Measurements from ENCODE around the gene FANCC. TPM values are rescaled to one million over a fixed set of nuclear protein-coding genes. Genes with fewer than 3 reads are reported as not detected.

FANCC gene
- polyA plus RNA-seq, 1 of the 3 experiments (the other 2 are of a cell fraction): 3.5 TPM

DNA sequence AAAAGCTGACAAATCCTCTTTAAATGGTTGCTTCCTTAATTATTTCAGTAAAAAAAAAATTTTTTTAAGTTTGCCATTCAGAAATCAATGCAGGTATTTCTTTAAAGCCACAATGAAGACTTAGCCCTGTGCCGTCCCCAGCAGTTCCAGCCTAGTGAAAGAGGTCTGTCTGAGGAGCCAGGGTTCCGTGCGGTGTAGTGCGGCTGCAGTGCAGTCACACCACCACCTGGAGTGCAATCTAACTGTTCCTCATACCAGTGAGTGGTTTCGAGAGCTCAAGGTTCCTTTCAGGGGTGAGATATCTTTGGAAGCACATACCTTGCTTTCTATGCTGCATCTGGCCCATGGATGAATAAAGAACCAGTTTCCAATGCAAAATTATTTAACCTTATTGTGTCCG, 87.5 kb downstream of the FANCC start:
- H3K9me2 ChIP-seq: no peaks in the 10 kb centered on the region
- ChIA-PET POLR2A (no interaction called here), CTCF (interaction anchor here (1.4 kb wide), 1 partner anchor 11 kb away, joined by 3 read pairs; no protein-coding TSS in a partner anchor)
- H3K27ac ChIP-seq (ENCODE audit: low read depth in 2 of 2, low read length in 1 of 2): no peak overlapping the region
- peaks cover 0 to 10% of the 10 kb centered on the region in 2 experiments; a peak in 1 of 4 replicates for H3K4me1 ChIP-seq (ENCODE audit: control insufficient read depth in 1 of 2, insufficient read depth in 2 of 2, low read depth in 1 of 2, low read length in 1 of 2)
- no peaks in the 10 kb centered on the region for H4K20me1 ChIP-seq (ENCODE audit: insufficient read depth)
- H3K79me2 ChIP-seq (ENCODE audit: insufficient read depth): no peaks in the 10 kb centered on the region
- TF ChIP-seq GATA2 (CRISPR knock-in tag; IDR thresholded peaks at IDR 0.05) (no peak), JUND (IDR thresholded peaks at IDR 0.05) (no peak), SIN3A (IDR thresholded peaks at IDR 0.05; ENCODE audit: borderline replicate concordance, low read depth, low read length) (no peak), RAD21 (IDR thresholded peaks at IDR 0.05; ENCODE audit: low read length) (no peak), RFX5 (IDR thresholded peaks at IDR 0.05; ENCODE audit: low read length) (no peak)
- TF ChIP-seq, protein P1, sequence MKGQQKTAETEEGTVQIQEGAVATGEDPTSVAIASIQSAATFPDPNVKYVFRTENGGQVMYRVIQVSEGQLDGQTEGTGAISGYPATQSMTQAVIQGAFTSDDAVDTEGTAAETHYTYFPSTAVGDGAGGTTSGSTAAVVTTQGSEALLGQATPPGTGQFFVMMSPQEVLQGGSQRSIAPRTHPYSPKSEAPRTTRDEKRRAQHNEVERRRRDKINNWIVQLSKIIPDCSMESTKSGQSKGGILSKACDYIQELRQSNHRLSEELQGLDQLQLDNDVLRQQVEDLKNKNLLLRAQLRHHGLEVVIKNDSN (IDR thresholded peaks at IDR 0.05; ENCODE audit: borderline replicate concordance, low read depth): no peak
- no peak overlapping the region for H2AFZ ChIP-seq (ENCODE audit: low read depth)
- H3K36me3 ChIP-seq (replicated peaks in 1 of 2; ENCODE audit: control insufficient read depth in 1 of 2, insufficient read depth in 2 of 2, low read length in 1 of 2): no peaks in the 10 kb centered on the region
- H3F3A ChIP-seq (replicated peaks; ENCODE audit: insufficient read depth): no peaks in the 10 kb centered on the region
- no peak overlapping the region for H3K9ac ChIP-seq
- WGBS (ENCODE audit: low lambda C conversion rate): 98% methylated on average over 6 of the region's 6 CpGs
- no peaks in the 10 kb centered on the region for H3K9me3 ChIP-seq
- H3K27me3 ChIP-seq (ENCODE audit: insufficient read depth): no peaks in the 10 kb centered on the region
- no peak for DNase-seq
- no peak overlapping the region for H3K4me3 ChIP-seq (ENCODE audit: low read depth in 2 of 2, low read length in 1 of 2)
- no peak overlapping the region for H3K4me2 ChIP-seq

DNA sequence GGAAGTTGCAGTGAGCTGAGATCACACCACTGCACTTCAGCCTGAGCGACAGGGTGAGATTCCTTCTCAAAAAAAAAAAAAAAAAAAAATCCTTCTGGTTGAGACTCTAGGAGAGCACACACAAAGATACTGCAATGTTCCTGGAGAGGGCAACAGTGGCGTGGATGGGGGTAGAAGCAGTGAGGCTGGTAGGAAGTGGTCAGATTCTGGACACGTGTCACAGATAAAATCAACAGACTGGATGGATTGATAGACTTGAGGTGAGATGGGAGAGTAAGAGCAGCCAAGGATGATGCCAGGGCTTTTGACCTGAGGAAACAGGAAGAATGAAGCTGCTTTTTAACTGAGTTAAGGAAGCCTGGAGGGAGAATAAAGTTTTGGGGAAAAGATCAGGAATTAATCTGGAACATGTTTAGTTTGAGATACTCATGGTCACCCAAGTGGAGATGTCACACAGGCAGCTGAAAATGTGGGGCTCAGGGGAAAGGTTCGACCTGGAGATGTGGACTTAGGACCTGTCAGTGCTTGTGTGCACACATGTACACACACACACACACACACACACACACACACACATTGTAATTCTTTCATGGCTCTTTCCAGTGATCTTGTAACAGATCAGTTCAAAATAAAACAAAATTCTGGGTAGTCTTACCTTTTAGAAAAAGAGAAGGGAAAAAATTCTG, 88.1 kb downstream of the FANCC start:
- no peaks in the 10 kb centered on the region for H3K27me3 ChIP-seq (ENCODE audit: insufficient read depth)
- H3K9ac ChIP-seq: no peak overlapping the region
- CTCF ChIA-PET: interaction anchor here (1.4 kb wide), 1 partner anchor 11 kb away, joined by 3 read pairs; no protein-coding TSS in a partner anchor
- H3K9me3 ChIP-seq: no peaks in the 10 kb centered on the region
- no peaks in the 10 kb centered on the region for H3K9me2 ChIP-seq
- no peaks in the 10 kb centered on the region for H4K20me1 ChIP-seq (ENCODE audit: insufficient read depth)
- TF ChIP-seq JUND (IDR thresholded peaks at IDR 0.05) (no peak), NFIC (IDR thresholded peaks at IDR 0.05; ENCODE audit: borderline replicate concordance) (no peak), FOXJ3 (CRISPR knock-in tag; IDR thresholded peaks at IDR 0.05) (no peak), YY1 (IDR thresholded peaks at IDR 0.05; ENCODE audit: low read depth) (no peak), TCF12 (IDR thresholded peaks at IDR 0.05) (no peak), CHD2 (IDR thresholded peaks at IDR 0.05; ENCODE audit: low read length, partially characterized antibody) (no peak)
- TF ChIP-seq, protein P2, sequence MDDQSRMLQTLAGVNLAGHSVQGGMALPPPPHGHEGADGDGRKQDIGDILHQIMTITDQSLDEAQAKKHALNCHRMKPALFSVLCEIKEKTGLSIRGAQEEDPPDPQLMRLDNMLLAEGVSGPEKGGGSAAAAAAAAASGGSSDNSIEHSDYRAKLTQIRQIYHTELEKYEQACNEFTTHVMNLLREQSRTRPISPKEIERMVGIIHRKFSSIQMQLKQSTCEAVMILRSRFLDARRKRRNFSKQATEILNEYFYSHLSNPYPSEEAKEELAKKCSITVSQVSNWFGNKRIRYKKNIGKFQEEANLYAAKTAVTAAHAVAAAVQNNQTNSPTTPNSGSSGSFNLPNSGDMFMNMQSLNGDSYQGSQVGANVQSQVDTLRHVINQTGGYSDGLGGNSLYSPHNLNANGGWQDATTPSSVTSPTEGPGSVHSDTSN (IDR thresholded peaks at IDR 0.05): no peak
- TF ChIP-seq, protein P3, sequence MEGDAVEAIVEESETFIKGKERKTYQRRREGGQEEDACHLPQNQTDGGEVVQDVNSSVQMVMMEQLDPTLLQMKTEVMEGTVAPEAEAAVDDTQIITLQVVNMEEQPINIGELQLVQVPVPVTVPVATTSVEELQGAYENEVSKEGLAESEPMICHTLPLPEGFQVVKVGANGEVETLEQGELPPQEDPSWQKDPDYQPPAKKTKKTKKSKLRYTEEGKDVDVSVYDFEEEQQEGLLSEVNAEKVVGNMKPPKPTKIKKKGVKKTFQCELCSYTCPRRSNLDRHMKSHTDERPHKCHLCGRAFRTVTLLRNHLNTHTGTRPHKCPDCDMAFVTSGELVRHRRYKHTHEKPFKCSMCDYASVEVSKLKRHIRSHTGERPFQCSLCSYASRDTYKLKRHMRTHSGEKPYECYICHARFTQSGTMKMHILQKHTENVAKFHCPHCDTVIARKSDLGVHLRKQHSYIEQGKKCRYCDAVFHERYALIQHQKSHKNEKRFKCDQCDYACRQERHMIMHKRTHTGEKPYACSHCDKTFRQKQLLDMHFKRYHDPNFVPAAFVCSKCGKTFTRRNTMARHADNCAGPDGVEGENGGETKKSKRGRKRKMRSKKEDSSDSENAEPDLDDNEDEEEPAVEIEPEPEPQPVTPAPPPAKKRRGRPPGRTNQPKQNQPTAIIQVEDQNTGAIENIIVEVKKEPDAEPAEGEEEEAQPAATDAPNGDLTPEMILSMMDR (IDR thresholded peaks at IDR 0.05): no peak
- TF ChIP-seq, protein P4, sequence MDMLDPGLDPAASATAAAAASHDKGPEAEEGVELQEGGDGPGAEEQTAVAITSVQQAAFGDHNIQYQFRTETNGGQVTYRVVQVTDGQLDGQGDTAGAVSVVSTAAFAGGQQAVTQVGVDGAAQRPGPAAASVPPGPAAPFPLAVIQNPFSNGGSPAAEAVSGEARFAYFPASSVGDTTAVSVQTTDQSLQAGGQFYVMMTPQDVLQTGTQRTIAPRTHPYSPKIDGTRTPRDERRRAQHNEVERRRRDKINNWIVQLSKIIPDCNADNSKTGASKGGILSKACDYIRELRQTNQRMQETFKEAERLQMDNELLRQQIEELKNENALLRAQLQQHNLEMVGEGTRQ (IDR thresholded peaks at IDR 0.05; ENCODE audit: borderline replicate concordance, low read depth, low read length): no peak
- TF ChIP-seq, protein P5, sequence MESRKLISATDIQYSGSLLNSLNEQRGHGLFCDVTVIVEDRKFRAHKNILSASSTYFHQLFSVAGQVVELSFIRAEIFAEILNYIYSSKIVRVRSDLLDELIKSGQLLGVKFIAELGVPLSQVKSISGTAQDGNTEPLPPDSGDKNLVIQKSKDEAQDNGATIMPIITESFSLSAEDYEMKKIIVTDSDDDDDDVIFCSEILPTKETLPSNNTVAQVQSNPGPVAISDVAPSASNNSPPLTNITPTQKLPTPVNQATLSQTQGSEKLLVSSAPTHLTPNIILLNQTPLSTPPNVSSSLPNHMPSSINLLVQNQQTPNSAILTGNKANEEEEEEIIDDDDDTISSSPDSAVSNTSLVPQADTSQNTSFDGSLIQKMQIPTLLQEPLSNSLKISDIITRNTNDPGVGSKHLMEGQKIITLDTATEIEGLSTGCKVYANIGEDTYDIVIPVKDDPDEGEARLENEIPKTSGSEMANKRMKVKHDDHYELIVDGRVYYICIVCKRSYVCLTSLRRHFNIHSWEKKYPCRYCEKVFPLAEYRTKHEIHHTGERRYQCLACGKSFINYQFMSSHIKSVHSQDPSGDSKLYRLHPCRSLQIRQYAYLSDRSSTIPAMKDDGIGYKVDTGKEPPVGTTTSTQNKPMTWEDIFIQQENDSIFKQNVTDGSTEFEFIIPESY (IDR thresholded peaks at IDR 0.05; ENCODE audit: borderline replicate concordance, low read depth): no peak
- no peaks in the 10 kb centered on the region for H3K79me2 ChIP-seq (ENCODE audit: insufficient read depth)
- no peak overlapping the region for H2AFZ ChIP-seq (ENCODE audit: low read depth)
- H3K27ac ChIP-seq (ENCODE audit: low read depth in 2 of 2, low read length in 1 of 2): no peak overlapping the region
- DNase-seq: no peak
- POLR2A ChIA-PET: no interaction called here
- H3K4me2 ChIP-seq: no peak overlapping the region
- peaks cover 0 to 1% of the 10 kb centered on the region in 2 experiments for H3K36me3 ChIP-seq (replicated peaks in 1 of 2; ENCODE audit: control insufficient read depth in 1 of 2, insufficient read depth in 2 of 2, low read length in 1 of 2)
- no peaks in the 10 kb centered on the region for H3F3A ChIP-seq (replicated peaks; ENCODE audit: insufficient read depth)
- WGBS (ENCODE audit: low lambda C conversion rate): 81% methylated on average over 4 of the region's 4 CpGs
- no peak overlapping the region for H3K4me3 ChIP-seq (ENCODE audit: low read depth in 2 of 2, low read length in 1 of 2)
- peaks cover 0 to 12% of the 10 kb centered on the region in 2 experiments; a peak in 2 of 4 replicates for H3K4me1 ChIP-seq (ENCODE audit: control insufficient read depth in 1 of 2, insufficient read depth in 2 of 2, low read depth in 1 of 2, low read length in 1 of 2)
